Measurements from ENCODE around the gene MPO. TPM values are rescaled to one million over a fixed set of nuclear protein-coding genes. Genes with fewer than 3 reads are reported as not detected.

MPO gene
- total RNA-seq, 1 experiment from 2014 or later = not detected

DNA sequence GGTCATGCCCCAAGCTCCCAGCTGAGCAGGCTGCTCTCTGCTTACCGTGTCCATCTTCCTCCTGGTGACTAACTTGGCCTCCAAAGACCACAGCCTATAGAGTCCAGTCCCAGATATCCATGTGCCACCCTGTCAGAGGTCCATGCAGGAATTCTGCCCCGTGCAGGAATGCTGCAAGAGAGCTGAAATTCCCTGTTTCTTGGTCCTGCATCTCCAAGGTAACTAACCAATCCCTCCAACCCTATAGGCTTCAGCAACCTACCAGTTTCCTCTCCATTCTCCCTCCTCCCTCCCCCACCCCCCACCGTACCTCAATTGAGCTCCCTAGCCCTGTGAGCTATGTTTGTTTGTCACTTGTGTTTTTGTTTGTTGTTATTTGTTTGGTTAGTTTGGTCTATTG, 52.1 kb downstream of the MPO start:
- Histone ChIP-seq H3K79me2 (ENCODE audit: insufficient read depth, low read length) (no peaks in the 10 kb centered on the region), H3K27ac (ENCODE audit: low read depth, low read length) (no peak overlapping the region), H3K4me1 (ENCODE audit: control insufficient read depth in 1 of 2, insufficient read depth in 2 of 2, low read length in 2 of 2) (peaks cover 6 to 16% of the 10 kb centered on the region in 2 experiments; a peak in 3 of 4 replicates), H3K36me3 (ENCODE audit: control insufficient read depth in 1 of 2, insufficient read depth in 2 of 2, low read length in 2 of 2) (no peaks in the 10 kb centered on the region), H3K9me3 (ENCODE audit: control insufficient read depth in 1 of 2, insufficient read depth in 1 of 2, low read depth in 1 of 2, low read length in 2 of 2) (no peaks in the 10 kb centered on the region), H3K9me2 (ENCODE audit: insufficient read depth) (no peaks in the 10 kb centered on the region), H3K4me2 (ENCODE audit: low read length) (no peak overlapping the region), H4K20me1 (ENCODE audit: insufficient read depth) (no peaks in the 10 kb centered on the region), H3K9ac (ENCODE audit: low read length) (no peak overlapping the region), H2AFZ (ENCODE audit: low read depth, low read length, poor library complexity, severe bottlenecking) (no peak overlapping the region), H3K27me3 (ENCODE audit: insufficient read depth, low read length) (no peaks in the 10 kb centered on the region; the same call in 1 of the 2 replicates), H3K4me3 (replicated peaks in 1 of 2; ENCODE audit: low read depth in 1 of 2, low read length in 2 of 2) (no peak overlapping the region)
- ATAC-seq (no peak), DNase-seq (ENCODE audit: low read depth, low spot score) (no peak)
- no TSS peak for BruUV-seq (replicated peaks)
- intact Hi-C loops (cut with micrococcal nuclease) = no loop called here
- CTCF ChIA-PET = interaction anchor here (0.7 to 1.4 kb wide), 2 partner anchors 8 to 9 kb away, joined by 3 read pairs; no protein-coding TSS in a partner anchor
- no peak for TF ChIP-seq CEBPB (IDR thresholded peaks at IDR 0.05; ENCODE audit: low read depth)
- TF ChIP-seq POLR2AphosphoS5 (IDR thresholded peaks at IDR 0.05; ENCODE audit: low read depth, low read length) = no peak
- no peak for TF ChIP-seq JUND (IDR thresholded peaks at IDR 0.05)
- TF ChIP-seq ZBTB33 (IDR thresholded peaks at IDR 0.05; ENCODE audit: extremely low read depth, insufficient replicate concordance, low read length) = no peak
- TF ChIP-seq EZH2phosphoT487 (IDR thresholded peaks at IDR 0.05; ENCODE audit: borderline replicate concordance) = no peak
- TF ChIP-seq SIN3A (IDR thresholded peaks at IDR 0.05; ENCODE audit: low read depth) = no peak
- TF ChIP-seq, protein P1, sequence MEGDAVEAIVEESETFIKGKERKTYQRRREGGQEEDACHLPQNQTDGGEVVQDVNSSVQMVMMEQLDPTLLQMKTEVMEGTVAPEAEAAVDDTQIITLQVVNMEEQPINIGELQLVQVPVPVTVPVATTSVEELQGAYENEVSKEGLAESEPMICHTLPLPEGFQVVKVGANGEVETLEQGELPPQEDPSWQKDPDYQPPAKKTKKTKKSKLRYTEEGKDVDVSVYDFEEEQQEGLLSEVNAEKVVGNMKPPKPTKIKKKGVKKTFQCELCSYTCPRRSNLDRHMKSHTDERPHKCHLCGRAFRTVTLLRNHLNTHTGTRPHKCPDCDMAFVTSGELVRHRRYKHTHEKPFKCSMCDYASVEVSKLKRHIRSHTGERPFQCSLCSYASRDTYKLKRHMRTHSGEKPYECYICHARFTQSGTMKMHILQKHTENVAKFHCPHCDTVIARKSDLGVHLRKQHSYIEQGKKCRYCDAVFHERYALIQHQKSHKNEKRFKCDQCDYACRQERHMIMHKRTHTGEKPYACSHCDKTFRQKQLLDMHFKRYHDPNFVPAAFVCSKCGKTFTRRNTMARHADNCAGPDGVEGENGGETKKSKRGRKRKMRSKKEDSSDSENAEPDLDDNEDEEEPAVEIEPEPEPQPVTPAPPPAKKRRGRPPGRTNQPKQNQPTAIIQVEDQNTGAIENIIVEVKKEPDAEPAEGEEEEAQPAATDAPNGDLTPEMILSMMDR (IDR thresholded peaks at IDR 0.05 in 2 of 3, conservative IDR thresholded peaks at IDR 0.05 in 1 of 3; ENCODE audit: borderline replicate concordance in 1 of 3, insufficient read depth in 1 of 3, low read depth in 2 of 3, low read length in 2 of 3) = no peak
- TF ChIP-seq ZFX (IDR thresholded peaks at IDR 0.05) = no peak
- TF ChIP-seq EZH2 (IDR thresholded peaks at IDR 0.05) = no peak
- TF ChIP-seq ELF1 (IDR thresholded peaks at IDR 0.05; ENCODE audit: borderline replicate concordance, low read depth) = no peak
- no peak for TF ChIP-seq SRF (IDR thresholded peaks at IDR 0.05; ENCODE audit: low read depth)
- no peak for TF ChIP-seq CBX3 (IDR thresholded peaks at IDR 0.05; ENCODE audit: low read depth)
- no peak for TF ChIP-seq SP1 (IDR thresholded peaks at IDR 0.05; ENCODE audit: low read depth)
- TF ChIP-seq ZNF274 (IDR thresholded peaks at IDR 0.05; ENCODE audit: low read depth, low read length) = no peak
- TF ChIP-seq ATF3 (IDR thresholded peaks at IDR 0.05) = no peak
- TF ChIP-seq POLR2A (IDR thresholded peaks at IDR 0.05; ENCODE audit: borderline replicate concordance, extremely low read depth, insufficient read depth, insufficient read length) = no peak
- POLR2A ChIA-PET = no interaction called here
- RAD21 ChIA-PET (ENCODE audit: low non-redundant PET in 1 of 2, low total read pairs in 2 of 2, uncharacterized antibody in 2 of 2, unreplicated experiment in 2 of 2) = no interaction called here
